ENCODE results near the gene C1QTNF12. TPM values are rescaled to one million over a fixed set of nuclear protein-coding genes. Genes with fewer than 3 reads are reported as not detected.

The C1QTNF12 gene
- total RNA-seq (2014; rRNA removed; shearing (Covaris generic)) = 0.40 and 1.5 TPM in 2 replicates
- 0.45 and 0.70 TPM in 2 replicates for polyA plus RNA-seq (2015; cell fraction: cytosol; rRNA removed)
- 5.1 and 9.5 TPM in 2 replicates for polyA plus RNA-seq (2015; cell fraction: nucleus; rRNA removed)

DNA sequence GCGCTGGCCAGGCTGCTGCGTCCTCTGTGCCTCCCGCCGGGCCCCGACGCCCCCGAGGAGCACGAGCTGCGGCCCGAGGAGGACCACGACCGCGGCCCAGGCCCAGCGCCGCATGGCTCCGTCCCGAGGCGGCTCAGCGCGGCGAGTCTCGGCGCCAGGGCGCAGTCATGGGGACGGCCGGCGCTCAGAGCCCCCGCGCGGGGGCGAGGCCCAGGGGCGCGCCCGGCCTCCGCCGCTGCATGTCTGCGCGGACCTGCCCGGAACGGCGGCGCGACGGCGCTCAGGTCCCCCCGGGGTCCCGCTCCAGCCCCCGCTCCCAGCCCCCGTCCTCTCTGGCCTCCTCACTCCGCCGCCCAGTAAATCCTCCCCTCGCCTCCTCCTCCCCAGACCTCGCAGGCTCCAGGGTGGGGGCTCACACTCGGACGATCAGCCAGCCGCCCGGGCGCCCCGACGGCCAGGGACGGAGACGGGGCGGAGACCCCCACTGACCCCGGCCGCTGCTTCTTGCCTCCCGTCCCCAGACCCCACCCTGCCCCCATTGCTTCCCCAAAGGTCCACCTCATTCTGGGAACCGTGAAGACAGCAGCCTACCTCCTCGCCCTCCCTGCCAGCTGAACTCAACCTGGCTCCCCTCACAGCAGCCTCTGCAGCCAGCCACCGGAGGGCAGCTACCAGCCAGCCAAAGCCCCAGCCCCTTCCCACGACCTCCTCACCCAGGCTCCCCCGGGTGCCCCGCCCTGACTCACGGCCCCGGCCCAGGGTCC, at the start of gene C1QTNF12:
Gene C1QTNF12 (minus strand): TSS at position 146 of the 764 bp plus-strand sequence. CDS start 32 bp downstream, at position 114.
- DNase-seq (ENCODE audit: low read depth) = no peak

DNA sequence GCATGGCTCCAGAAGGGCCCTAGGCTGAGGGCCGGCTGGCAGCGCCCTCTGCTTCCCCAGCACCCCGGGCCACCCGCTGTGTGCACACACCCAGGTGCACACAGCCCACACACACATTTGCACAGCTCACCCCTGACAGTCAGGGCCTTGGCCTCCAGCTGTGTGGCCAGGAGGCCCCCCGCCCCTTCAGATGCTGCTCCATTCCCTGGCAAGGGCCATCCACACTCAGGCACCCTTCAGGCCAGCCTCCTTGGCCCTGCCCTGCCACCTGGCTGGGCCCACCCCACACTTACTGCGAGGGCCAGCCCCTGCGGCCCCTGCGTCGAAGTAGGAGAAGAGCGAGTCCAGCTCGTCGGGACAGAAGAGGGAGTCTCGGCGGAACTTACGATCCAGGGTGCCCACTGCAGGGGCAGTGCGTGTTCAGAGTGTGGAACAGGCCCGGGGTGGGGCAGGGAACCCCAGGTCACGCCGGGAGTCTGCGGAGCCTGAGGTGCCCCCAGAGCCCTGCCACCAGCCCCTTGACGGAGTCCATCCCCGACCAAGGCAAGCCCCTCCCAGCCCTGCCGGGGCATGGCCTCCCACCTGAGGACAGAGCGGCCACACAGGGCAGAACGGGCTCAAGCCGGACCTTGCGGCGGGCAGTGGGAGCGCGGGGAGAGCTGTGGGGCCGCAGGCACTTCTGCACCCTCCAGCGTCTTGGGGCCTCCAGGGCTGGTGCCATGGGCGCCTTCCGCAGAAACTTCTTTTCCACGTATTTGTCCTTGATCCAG, 48.8 kb upstream of the C1QTNF12 start:
- DNase-seq (ENCODE audit: low read depth) = no peak

- DNase-seq (ENCODE audit: low read depth) = no peak
These were observed 47.8 kb upstream of the C1QTNF12 start for GRCh38 chr1:1294250-1294890.

DNA sequence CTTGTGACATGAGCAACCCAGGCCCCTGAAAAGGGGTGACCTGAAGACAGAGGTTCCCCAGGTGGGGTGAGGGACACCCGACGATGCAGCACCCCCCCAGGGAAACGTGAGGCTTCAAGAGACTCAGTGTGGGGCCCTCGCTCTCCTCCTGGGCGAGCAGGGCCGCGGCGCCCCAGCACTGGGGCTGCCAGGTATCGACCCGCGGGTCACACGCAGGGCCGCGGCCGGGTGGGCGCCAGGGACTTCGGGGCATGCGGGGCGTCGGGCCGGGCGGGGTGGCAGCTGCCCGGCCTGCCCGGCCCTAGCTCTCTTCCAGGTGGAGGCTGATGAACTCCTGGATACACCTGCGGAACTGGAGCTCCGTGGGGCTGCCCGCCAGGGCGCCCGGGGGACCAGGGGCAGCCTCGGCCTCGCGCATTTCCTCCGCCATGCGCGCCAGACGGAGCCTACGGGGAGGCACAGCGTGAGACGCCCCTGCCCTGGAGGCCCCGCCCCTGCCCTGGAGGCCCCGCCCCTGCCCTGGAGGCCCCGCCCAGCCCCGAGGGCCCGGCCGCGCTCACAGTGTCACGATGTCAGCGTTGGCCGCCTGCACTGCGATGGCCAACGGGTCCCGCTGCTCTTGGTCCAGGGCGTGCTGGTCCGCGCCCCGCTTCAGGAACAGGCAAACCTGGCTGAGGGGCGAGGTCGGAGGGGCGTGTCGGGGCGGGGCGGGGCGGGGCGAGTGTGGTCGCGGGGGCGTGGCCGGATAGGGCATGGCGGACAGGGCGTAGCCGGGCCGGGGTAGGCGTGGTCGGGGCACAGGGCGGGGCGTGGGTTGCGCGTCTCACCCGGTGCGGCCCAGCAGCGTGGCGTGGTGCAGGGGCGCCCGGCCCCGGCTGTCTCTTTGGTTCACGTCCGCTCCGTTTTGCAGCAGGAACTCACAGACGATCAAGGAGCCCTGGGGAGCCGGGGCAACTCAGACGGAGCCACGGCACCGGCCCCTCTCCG, 47.0 kb upstream of the C1QTNF12 start:
- no peak for DNase-seq (ENCODE audit: low read depth)

DNA sequence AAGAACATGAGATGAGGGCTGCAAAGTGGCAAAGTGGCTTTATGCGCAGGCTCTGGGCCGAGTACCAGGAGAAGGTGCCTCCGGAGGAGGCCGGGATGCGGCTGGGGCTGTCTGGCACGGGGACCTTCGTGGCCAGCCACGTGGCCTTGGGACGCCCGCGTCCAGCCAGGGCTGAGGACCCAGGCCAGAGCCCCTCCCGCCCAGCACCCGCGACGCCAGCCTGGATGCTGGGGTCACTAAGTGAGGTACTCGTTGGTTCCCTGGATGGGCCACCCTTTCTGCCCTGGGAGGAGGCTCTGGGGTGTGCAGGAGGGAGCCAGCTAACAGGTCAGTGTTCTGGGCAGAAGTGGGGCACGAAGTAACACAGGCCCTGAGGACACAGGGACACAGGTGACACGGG, 46.3 kb upstream of the C1QTNF12 start:
- no peak for DNase-seq (ENCODE audit: low read depth)

GRCh38 chr1:1292442-1292779, 45.9 kb upstream of the C1QTNF12 start:
- DNase-seq (ENCODE audit: low read depth) = no peak

- peak; percentile 60 for DNase-seq (ENCODE audit: low read depth)
These were observed 45.3 kb upstream of the C1QTNF12 start for GRCh38 chr1:1291548-1292441.

DNA sequence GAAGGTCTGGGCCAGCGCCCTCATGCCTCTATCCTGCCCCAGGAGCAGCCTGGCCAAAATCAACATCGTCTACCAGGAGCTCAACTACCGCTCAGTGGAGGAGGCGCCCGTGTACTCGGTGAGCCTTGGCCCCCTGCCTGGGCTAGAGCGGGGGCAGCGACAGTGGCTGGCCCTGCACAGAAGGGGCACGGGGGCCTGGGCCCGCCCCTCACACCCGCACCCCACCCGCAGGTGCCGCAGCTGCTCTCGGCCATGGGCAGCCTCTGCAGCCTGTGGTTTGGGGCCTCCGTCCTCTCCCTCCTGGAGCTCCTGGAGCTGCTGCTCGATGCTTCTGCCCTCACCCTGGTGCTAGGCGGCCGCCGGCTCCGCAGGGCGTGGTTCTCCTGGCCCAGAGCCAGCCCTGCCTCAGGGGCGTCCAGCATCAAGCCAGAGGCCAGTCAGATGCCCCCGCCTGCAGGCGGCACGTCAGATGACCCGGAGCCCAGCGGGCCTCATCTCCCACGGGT, 44.6 kb upstream of the C1QTNF12 start:
- no peak for DNase-seq (ENCODE audit: low read depth)

DNA sequence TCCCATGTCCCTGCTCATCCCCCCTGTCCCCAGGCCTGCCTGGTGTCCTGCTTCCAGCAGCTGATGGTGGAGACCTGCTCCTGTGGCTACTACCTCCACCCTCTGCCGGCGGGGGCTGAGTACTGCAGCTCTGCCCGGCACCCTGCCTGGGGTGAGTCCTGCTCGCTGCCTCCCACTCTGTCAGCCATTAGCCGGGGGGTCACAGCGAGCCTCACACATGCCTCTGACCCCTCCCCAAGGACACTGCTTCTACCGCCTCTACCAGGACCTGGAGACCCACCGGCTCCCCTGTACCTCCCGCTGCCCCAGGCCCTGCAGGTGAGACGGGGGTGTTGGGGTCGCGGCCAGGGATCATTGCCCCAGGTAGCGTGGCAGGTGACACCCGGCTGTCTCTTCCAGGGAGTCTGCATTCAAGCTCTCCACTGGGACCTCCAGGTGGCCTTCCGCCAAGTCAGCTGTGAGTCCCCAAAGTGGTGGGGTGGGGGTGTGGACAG, 43.8 kb upstream of the C1QTNF12 start:
- no peak for DNase-seq (ENCODE audit: low read depth)

DNA sequence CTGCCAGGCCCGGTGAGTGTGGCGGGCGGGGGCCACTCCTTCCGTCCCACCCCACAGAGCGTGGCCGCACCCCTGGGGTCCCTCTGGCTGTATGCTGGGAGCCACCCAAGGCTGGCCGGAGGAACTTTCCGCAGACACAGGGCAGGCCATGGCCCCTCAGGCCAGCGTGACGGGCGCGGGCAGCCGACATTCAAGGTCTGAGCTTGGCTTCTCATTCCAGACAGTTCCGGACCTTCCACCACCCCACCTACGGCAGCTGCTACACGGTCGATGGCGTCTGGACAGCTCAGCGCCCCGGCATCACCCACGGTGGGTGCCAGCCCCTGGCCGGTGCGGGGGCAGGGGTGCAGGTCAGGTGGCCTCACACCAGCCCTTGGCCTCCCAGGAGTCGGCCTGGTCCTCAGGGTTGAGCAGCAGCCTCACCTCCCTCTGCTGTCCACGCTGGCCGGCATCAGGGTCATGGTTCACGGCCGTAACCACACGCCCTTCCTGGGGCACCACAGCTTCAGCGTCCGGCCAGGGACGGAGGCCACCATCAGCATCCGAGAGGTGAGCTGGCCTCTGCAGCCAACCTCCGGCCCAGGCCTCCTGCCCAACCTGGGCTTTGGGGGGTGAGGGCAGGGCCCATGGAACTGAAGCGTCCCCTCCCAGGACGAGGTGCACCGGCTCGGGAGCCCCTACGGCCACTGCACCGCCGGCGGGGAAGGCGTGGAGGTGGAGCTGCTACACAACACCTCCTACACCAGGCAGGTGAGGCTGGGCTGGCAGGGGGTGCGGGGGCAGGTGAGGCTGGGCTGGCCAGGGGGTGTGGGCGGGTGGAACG, 41.0 kb upstream of the C1QTNF12 start:
- DNase-seq (ENCODE audit: low read depth) = no peak

- no peak for DNase-seq (ENCODE audit: low read depth)
These were observed 40.1 kb upstream of the C1QTNF12 start for GRCh38 chr1:1286313-1287261.

DNA sequence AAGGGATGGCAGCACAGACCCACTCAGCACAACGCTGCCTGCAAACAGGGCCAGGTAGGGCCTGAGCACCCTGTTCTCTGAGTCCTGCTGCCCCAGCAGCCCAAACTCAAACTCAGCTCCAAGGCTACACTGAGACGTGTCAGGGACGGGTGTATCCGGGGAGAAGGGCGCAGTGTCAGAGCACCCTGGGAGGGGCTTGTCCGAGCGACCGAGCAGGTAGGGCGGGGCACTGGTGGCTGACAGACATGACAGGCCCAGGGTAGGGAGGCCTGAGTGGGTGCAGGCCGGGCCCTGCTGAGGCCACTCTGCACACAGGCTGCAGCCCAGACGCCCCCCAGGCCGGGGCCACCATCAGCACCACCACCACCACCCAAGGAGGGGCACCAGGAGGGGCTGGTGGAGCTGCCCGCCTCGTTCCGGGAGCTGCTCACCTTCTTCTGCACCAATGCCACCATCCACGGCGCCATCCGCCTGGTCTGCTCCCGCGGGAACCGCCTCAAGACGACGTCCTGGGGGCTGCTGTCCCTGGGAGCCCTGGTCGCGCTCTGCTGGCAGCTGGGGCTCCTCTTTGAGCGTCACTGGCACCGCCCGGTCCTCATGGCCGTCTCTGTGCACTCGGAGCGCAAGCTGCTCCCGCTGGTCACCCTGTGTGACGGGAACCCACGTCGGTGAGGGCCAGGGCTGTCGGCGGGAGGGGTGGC, 39.2 kb upstream of the C1QTNF12 start:
- no peak for DNase-seq (ENCODE audit: low read depth)

- no peak for DNase-seq (ENCODE audit: low read depth)
These were observed 38.6 kb upstream of the C1QTNF12 start for GRCh38 chr1:1285102-1285571.

DNA sequence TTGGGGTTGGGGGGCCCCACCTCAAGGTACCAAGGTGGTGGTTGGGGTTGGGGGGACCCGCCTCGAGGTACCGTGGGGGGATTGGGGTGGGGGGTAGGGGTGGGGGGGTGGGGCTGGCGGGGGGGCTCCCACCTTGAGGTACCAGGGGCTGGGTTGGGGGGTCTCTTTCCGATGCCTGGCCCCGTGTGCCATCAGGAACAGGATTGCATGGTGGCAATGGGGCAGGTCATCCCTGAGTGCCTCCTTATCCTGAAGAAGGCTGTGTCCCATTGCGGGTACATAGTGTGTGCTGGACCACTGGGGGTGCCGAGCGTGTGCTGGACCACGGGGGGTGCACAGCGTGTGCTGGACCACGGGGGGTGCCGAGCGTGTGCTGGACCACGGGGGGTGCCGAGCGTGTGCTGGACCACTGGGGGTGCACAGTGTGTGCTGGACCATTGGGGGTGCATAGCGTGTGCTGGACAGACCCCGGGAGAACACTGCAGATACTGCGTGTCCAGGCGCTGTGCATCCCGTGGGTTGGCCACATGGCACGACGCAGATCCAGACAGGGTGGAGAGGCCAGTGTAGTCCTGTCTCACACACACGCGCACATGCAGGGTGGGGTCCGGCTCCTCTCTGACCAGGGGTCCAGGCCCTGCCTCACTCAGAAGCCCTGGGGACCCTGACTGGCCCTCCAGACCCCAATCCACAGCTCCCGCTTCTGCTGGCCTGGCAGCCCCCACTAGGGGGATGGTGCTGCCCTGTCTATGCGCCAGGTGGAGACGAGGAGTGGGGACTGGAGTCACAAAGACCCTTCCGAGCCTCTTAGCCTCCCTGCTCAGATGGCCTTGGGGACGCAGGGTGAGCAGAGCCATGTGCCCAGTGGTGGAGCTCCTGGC, 37.9 kb upstream of the C1QTNF12 start:
- DNase-seq (ENCODE audit: low read depth) = no peak

DNA sequence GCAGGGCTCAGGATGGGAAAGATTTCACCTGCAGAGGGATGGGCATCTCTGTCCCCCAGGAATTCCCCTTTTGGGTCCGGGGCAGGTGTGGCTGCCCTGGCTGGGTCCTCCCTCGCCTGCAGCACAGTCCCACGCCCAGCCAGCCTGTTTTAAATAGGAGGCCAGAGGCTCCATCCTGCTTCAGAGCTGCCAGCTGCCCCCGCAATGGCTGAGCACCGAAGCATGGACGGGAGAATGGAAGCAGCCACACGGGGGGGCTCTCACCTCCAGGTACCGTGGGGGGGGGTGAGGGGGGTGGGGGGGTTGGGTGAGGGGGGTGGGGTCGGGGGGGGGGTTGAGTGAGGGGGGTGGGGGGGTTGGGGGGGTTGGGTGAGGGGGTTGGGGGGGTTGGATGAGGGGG, 37.3 kb upstream of the C1QTNF12 start:
- no peak for DNase-seq (ENCODE audit: low read depth)

DNA sequence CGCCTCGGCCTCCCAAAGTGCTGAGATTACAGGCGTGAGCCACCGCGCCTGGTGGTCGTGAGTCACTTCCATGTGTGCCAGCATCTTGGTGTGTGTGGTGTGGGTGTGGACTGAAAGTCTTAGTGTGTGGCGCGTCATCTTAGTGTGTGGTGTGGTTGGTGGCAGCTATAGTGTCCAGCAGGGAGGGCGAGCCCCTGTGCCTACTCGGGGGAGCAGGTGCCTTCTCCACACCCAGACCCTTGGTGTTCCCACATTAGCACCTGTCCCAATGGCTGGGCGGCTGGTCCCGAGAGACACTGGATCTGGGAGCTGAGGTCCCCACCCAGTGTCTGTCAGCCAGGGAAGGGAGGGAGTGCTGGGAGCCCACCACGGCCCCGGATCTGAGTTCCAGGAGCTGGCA, 36.5 kb upstream of the C1QTNF12 start:
- peak; percentile 81 for DNase-seq (ENCODE audit: low read depth)
